H1 (cell line): Measurements from ENCODE around the gene P4HA3. TPM values are rescaled to one million over a fixed set of nuclear protein-coding genes. Genes with fewer than 3 reads are reported as not detected.

Experiments
- CTCF ChIA-PET: fragments of 300-600 bp; sonication (Branson Sonifier 250); formaldehyde crosslinking; loops from one replicate; lab custom pipeline; 2021; ENCODE audit not compliant: partially characterized antibody; lab: Charles Lee
- POLR2A ChIA-PET: fragments of 300-600 bp; sonication (Branson Sonifier 250); formaldehyde crosslinking; loops from one replicate; lab custom pipeline; 2021; ENCODE audit warnings: inconsistent platforms; ENCODE audit not compliant: partially characterized antibody; lab: Charles Lee
- DNase-seq, 2 experiments: peaks; one replicate each; pipeline versions ENCODE4 v3.0.0 to v3.0.0-alpha.2; 2010 to 2022; ENCODE audit warnings: low spot score in 2 of 2, low read depth in 1 of 2, mixed read lengths in 1 of 2
- FAIRE-seq: peaks from 2 replicates; lab custom pipeline; 2011; peaks lifted over from hg19 to GRCh38; lab: Jason Lieb, UNC
- H2AFZ ChIP-seq: 2 replicates; pipeline ENCODE4 v1.8.1; 2012; ENCODE audit warnings: low read length, inconsistent platforms
- H2AK5ac ChIP-seq: 2 replicates; pipeline ENCODE4 v1.6.1; 2013; ENCODE audit warnings: low read depth, low read length
- H2BK120ac ChIP-seq: replicated peaks from 2 replicates; pipeline ENCODE3; 2013; ENCODE audit warnings: low read depth, low read length, inconsistent platforms
- H2BK12ac ChIP-seq: 2 replicates; pipeline ENCODE4 v1.6.1; 2013; ENCODE audit warnings: low read depth, low read length
- H2BK15ac ChIP-seq: 2 replicates; pipeline ENCODE4 v1.6.1; 2013; ENCODE audit warnings: low read length
- H2BK20ac ChIP-seq: 2 replicates; pipeline ENCODE4 v1.6.1; 2013; ENCODE audit warnings: low read length
- H2BK5ac ChIP-seq: 2 replicates; pipeline ENCODE4 v1.6.1; 2013; ENCODE audit warnings: low read depth, low read length
- H3K14ac ChIP-seq: 2 replicates; pipeline ENCODE4 v1.6.1; 2013; ENCODE audit warnings: inconsistent platforms; ENCODE audit not compliant: insufficient read length
- H3K18ac ChIP-seq: 2 replicates; pipeline ENCODE4 v1.6.1; 2013; ENCODE audit warnings: low read length; ENCODE audit errors: extremely low read depth
- H3K23ac ChIP-seq: 2 replicates; pipeline ENCODE4 v1.6.1; 2013; ENCODE audit warnings: inconsistent platforms; ENCODE audit not compliant: insufficient read length
- H3K23me2 ChIP-seq: 2 replicates; pipeline ENCODE4 v1.6.1; 2013; ENCODE audit warnings: low read depth, low read length
- H3K27ac ChIP-seq: 2 replicates; pipeline ENCODE4 v1.6.1; 2011; ENCODE audit warnings: low read depth, low read length, inconsistent platforms
- H3K27me3 ChIP-seq, 4 experiments: replicated peaks in 1 of 4; 1 replicate in 1 of 4; 2 replicates in 3 of 4; pipeline versions ENCODE4 v1.6.1 to v1.8.1; 2011 to 2013; ENCODE audit warnings: low read length in 3 of 4, mild to moderate bottlenecking in 3 of 4, inconsistent platforms in 2 of 4, mixed read lengths in 2 of 4, moderate library complexity in 1 of 4; ENCODE audit not compliant: control insufficient read depth in 3 of 4, insufficient read depth in 3 of 4; ENCODE audit errors: extremely low read depth in 1 of 4
- H3K36me3 ChIP-seq, 4 experiments: 2 replicates each; pipeline versions ENCODE4 v1.6.1 to v1.8.1; 2011 to 2013; ENCODE audit warnings: mild to moderate bottlenecking in 4 of 4, low read length in 3 of 4, moderate library complexity in 2 of 4, control low read depth in 1 of 4, inconsistent platforms in 1 of 4; ENCODE audit not compliant: insufficient read depth in 4 of 4, control insufficient read depth in 2 of 4
- H3K4ac ChIP-seq: replicated peaks from 2 replicates; pipeline ENCODE3; 2013; ENCODE audit warnings: low read length, low read depth, mixed read lengths, inconsistent platforms; ENCODE audit not compliant: insufficient read length
- H3K4me1 ChIP-seq, 4 experiments: replicated peaks in 1 of 4; 1 replicate in 1 of 4; 2 replicates in 3 of 4; pipeline versions ENCODE4 v1.6.1 to v1.8.1; 2011 to 2013; ENCODE audit warnings: low read length in 3 of 4, inconsistent platforms in 2 of 4, mixed read lengths in 1 of 4; ENCODE audit not compliant: insufficient read depth in 4 of 4, control insufficient read depth in 3 of 4
- H3K4me2 ChIP-seq, 2 experiments: 2 replicates each; pipeline versions ENCODE4 v1.6.1 to v1.8.1; 2011 to 2013; ENCODE audit warnings: low read depth in 2 of 2, low read length in 2 of 2, control low read depth in 1 of 2, inconsistent platforms in 1 of 2, mild to moderate bottlenecking in 1 of 2; ENCODE audit not compliant: insufficient read depth in 1 of 2
- H3K4me3 ChIP-seq, 4 experiments: fragments of 200-600, 300-600 bp in 1 of 4; sonication (generic), shearing (Covaris generic), sonication (Bioruptor Twin) in 1 of 4; 2 replicates each; pipeline versions ENCODE4 v1.5.1 to v1.8.1; 2011 to 2016; ENCODE audit warnings: low read length in 4 of 4, low read depth in 3 of 4, control low read depth in 2 of 4, inconsistent platforms in 2 of 4, mild to moderate bottlenecking in 2 of 4, mixed read lengths in 1 of 4, moderate library complexity in 1 of 4; ENCODE audit not compliant: insufficient read depth in 2 of 4; ENCODE audit errors: extremely low read depth in 1 of 4
- H3K56ac ChIP-seq: replicated peaks from 2 replicates; pipeline ENCODE3; 2013; ENCODE audit warnings: low read depth, mild to moderate bottlenecking, mixed read lengths, low read length, inconsistent platforms; ENCODE audit not compliant: insufficient read length
- H3K79me1 ChIP-seq: 2 replicates; pipeline ENCODE4 v1.6.1; 2013; ENCODE audit warnings: low read depth, low read length, control low read depth
- H3K79me2 ChIP-seq, 2 experiments: 2 replicates each; pipeline versions ENCODE4 v1.6.1 to v1.8.1; 2012 to 2013; ENCODE audit warnings: low read length in 2 of 2, mild to moderate bottlenecking in 2 of 2, inconsistent platforms in 1 of 2; ENCODE audit not compliant: insufficient read depth in 2 of 2, control insufficient read depth in 1 of 2
- H3K9ac ChIP-seq, 4 experiments: replicated peaks in 1 of 4; 1 replicate in 1 of 4; 2 replicates in 3 of 4; pipeline versions ENCODE4 v1.6.1 to v1.8.1; 2011 to 2013; ENCODE audit warnings: low read depth in 3 of 4, low read length in 3 of 4, control low read depth in 2 of 4, mild to moderate bottlenecking in 2 of 4, moderate library complexity in 2 of 4, inconsistent platforms in 1 of 4; ENCODE audit errors: extremely low read depth in 1 of 4
- H3K9me3 ChIP-seq, 2 experiments: 2 replicates each; pipeline versions ENCODE4 v1.6.1 to v1.8.1; 2012 to 2013; ENCODE audit warnings: mild to moderate bottlenecking in 2 of 2, moderate library complexity in 2 of 2, control low read depth in 1 of 2, inconsistent platforms in 1 of 2, low read depth in 1 of 2, low read length in 1 of 2, mixed read lengths in 1 of 2; ENCODE audit not compliant: insufficient read depth in 2 of 2
- H4K20me1 ChIP-seq, 2 experiments: replicated peaks in 1 of 2; 2 replicates each; pipeline versions ENCODE3 to v1.8.1; 2011 to 2013; ENCODE audit warnings: inconsistent platforms in 2 of 2, low read length in 2 of 2, mild to moderate bottlenecking in 1 of 2; ENCODE audit not compliant: insufficient read depth in 2 of 2, control insufficient read depth in 1 of 2
- H4K5ac ChIP-seq: 2 replicates; pipeline ENCODE4 v1.6.1; 2013; ENCODE audit warnings: low read length, low read depth, mixed read lengths, inconsistent platforms; ENCODE audit not compliant: insufficient read length
- H4K8ac ChIP-seq: 2 replicates; pipeline ENCODE4 v1.8.0; 2013; ENCODE audit warnings: mild to moderate bottlenecking, moderate library complexity, low read length, inconsistent platforms; ENCODE audit not compliant: insufficient read depth; ENCODE audit errors: extremely low read depth
- H4K91ac ChIP-seq: replicated peaks from 2 replicates; pipeline ENCODE3; 2013; ENCODE audit warnings: low read length, mixed read lengths, inconsistent platforms; ENCODE audit not compliant: insufficient read length
- CBX8 ChIP-seq: fragments of 300-800, 300-1000 bp; sonication (generic); IDR thresholded peaks from 2 replicates; pipeline ENCODE4 v1.7.1; 2016; ENCODE audit warnings: low read depth, low read length, borderline replicate concordance
- WGBS, 2 experiments: shearing (Covaris generic) in 1 of 2; methylation state at CpG; one replicate each; pipeline versions ENCODE4 v1.1.6 to v1.1.7; 2013 to 2015; ENCODE audit warnings: low lambda C conversion rate in 2 of 2, mixed read lengths in 2 of 2, inconsistent platforms in 1 of 2, low coverage in 1 of 2, missing lambda C conversion rate in 1 of 2; ENCODE audit not compliant: insufficient replicate concordance in 2 of 2, insufficient coverage in 1 of 2, insufficient read length in 1 of 2; ENCODE audit errors: extremely low coverage in 1 of 2, missing lambda C conversion rate in 1 of 2; 5-methylcytosine and 5-hydroxymethylcytosine counted together
- polyA plus RNA-seq, 7 experiments: library from polyadenylated mRNA; depleted of rRNA in 3 of 7; stranded (reverse) in 5 of 7; unstranded in 2 of 7; fragments of >200 nt in 5 of 7; fragments of 200-250 nt in 2 of 7; gene quantifications; 1 replicate in 5 of 7; 2 replicates in 1 of 7; 4 replicates in 1 of 7; pipeline versions ENCODE4 v1.2.1 to v1.2.3, GENCODE V29; 2011 to 2013; ENCODE audit warnings: missing spikeins in 2 of 7, mixed read lengths in 2 of 7
- total RNA-seq: library from RNA; stranded (reverse); fragmentation: NEBNext Ultra II Directional; extraction: Animal tissue kit (Norgen Biotek cat#: 25700); gene quantifications from 2 replicates; pipeline ENCODE4 v1.2.1, GENCODE V29; 2021

The P4HA3 gene
- total and polyA plus RNA-seq, 2 of the 8 experiments (the other 6 are each of a cell fraction or from before 2014, with no cell fraction given) = 0.06 TPM; not detected in 1

DNA sequence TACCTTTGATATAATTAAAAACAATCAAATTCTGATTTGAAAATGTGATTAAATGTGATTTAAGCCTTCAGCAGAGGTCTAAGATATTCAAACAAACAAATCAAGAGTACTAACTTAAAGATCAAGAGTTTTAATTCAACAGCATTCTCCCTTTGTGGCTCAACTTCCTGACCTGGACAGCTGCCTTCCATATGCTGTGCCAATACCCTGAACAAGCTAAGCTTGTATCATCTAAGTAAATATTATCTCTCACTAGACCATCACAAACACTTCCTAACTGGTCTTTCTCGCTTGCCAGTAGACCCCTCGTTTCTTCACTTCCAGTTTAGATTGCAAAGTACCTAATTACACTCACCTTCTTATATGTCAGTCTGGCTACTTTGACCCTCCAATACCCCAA lies 35.9 kb upstream of the P4HA3 start:
- Histone ChIP-seq H3K18ac (no peak overlapping the region), H3K36me3 (peaks cover 0 to 11% (median 3%) of the 10 kb centered on the region in 4 experiments; a peak in 5 of 8 replicates), H2BK120ac (no peak overlapping the region), H3K23me2 (no peaks in the 10 kb centered on the region), H2AFZ (no peak overlapping the region), H4K5ac (no peak overlapping the region), H3K79me2 (no peaks in the 10 kb centered on the region), H2BK12ac (no peak overlapping the region), H3K4me3 (no peak overlapping the region), H4K91ac (no peak overlapping the region), H3K79me1 (no peaks in the 10 kb centered on the region), H3K9ac (no peak overlapping the region), H4K20me1 (no peaks in the 10 kb centered on the region), H3K14ac (no peak overlapping the region), H3K4me1 (no peaks in the 10 kb centered on the region), H2BK15ac (no peak overlapping the region), H2BK20ac (no peak overlapping the region), H3K27me3 (no peaks in the 10 kb centered on the region), H4K8ac (no peak overlapping the region), H3K9me3 (no peaks in the 10 kb centered on the region), H3K23ac (no peak overlapping the region), H3K4ac (no peak overlapping the region), H2BK5ac (no peak overlapping the region), H3K56ac (no peak overlapping the region), H3K4me2 (no peak overlapping the region), H2AK5ac (no peak overlapping the region), H3K27ac (no peak overlapping the region)
- no peak for TF ChIP-seq CBX8
- no peak for FAIRE-seq
- no peak for DNase-seq
- ChIA-PET CTCF (no interaction called here), POLR2A (no interaction called here)
- WGBS, 2 experiments = 95% methylated on average over 2 of the region's 2 CpGs; no CpG with 5 or more reads in 1 of the 2 experiments
